ENCODE measurements around the gene ENOSF1.
"Not testable (repeated sequence)": the region's sequence is repeated elsewhere in the genome, so short reads cannot be mapped to it uniquely, and the experiment has no call there.

Gene ENOSF1, protein sequence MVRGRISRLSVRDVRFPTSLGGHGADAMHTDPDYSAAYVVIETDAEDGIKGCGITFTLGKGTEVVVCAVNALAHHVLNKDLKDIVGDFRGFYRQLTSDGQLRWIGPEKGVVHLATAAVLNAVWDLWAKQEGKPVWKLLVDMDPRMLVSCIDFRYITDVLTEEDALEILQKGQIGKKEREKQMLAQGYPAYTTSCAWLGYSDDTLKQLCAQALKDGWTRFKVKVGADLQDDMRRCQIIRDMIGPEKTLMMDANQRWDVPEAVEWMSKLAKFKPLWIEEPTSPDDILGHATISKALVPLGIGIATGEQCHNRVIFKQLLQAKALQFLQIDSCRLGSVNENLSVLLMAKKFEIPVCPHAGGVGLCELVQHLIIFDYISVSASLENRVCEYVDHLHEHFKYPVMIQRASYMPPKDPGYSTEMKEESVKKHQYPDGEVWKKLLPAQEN

DNA sequence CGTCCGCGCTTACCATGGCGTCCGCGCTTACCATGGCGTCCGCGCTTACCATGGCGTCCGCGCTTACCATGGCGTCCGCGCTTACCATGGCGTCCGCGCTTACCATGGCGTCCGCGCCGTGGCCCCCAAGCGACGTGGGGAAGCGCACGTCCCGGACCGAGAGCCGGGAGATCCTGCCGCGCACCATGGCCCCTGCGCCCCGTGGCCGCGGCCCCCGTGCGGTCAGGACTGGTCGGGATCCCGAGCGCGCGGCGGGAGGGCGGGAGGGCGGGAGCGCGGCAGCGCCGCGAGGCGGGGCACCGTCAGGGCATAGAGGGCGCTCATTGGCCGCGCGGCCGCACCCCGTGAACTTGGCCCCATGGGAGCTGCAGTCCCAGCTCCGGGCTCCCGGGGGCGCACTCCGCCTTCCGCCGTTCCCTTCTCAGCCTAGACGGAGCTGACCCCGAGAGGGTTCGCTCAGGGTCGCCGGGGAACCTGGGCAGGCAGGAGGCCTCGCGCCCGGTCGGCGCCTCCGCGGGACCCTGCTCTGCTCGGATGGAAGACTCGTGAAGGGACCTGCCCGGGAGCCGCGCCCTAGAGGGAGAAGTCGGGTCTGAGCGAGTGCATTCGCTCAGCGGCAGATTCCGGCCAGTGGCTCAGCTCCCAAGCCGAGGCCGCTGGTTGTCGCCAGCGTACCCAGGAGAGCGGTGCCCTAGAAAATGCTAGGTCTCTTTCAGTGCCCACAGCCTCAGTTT is at the start of gene ENOSF1:
TSS of gene ENOSF1 (minus strand) at position 230 of the 734 bp plus-strand sequence. CDS start at position 187, 43 bp downstream.
- DNase-seq (ENCODE audit: low spot score) = peak; percentile 51

DNA sequence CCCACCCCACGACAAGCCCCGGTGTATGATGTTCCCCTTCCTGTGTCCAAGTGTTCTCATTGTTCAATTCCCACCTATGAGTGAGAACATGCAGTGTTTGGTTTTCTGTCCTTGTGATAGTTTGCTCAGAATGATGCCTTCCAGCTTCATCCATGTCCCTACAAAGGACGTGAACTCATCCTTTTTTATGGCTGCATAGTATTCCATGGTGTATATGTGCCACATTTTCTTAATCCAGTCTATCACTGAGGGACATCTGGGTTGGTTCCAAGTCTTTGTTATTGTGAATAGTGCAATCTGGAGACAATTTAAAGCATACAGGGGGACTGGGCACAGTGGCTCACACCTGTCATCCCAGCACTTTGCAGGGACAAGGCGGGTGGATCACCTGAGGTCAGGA is 47.4 kb upstream of the ENOSF1 start:
- DNase-seq (ENCODE audit: low spot score) = not testable (repeated sequence)

GRCh38 chr18:755506-755905 is 43.1 kb upstream of the ENOSF1 start:
- no peak for DNase-seq (ENCODE audit: low spot score)

DNA sequence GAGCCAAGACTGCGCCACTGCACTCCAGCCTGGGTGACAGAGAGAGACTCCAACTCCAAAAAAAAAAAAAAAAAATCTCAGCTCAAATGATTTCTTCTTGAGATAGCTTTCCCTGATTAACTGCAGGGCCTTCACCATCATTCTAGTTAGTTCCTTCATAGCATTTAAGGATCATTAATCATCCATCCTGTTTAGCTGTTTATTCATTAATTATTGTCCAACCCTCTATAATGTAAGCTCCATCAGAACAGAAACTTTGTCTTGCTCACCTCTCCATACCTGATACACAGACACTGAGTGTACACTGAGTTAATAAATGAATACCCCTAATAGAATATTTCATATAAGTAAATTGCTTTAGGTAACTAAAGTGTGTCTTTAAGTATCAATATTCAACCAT is 42.2 kb upstream of the ENOSF1 start:
- no peak for DNase-seq (ENCODE audit: low spot score)

- no peak for DNase-seq (ENCODE audit: low spot score)
Observed at GRCh38 chr18:750456-750855, 38.0 kb upstream of the ENOSF1 start.

DNA sequence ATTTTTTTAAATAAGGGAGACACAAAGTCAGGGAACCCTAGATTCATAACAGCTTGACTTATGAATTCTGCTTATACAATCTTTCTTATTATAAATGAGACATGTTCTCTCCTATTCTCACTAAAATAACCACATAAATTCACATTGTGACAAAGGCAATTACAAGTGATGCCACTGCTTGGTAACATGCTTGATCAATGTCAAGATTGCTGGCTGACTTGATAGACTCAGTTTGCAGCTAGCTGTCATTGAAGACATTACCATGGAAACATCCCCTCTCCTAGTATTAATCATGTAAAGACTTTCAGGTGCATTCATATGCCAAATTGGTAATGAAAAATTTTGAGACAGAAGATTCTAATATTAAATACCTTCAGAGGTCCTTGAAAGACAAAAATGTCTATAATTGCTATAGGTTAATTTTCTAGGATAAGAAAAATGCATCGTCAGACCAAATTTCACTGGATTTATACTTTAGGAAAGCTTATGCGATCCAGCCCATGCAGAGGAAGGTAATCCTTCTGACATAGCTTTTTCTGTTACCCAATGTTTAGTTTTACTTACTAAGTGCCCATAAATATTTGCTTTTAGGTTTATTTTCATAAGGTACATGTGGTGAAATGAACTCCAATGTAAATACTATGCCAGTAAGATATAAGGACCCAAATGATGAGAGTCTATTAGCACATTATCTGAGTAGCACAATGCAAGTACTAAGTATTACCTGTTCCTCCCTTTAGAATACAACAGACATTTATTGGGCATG is 32.6 kb upstream of the ENOSF1 start:
- DNase-seq (ENCODE audit: low spot score) = no peak

- DNase-seq (ENCODE audit: low spot score) = peak; percentile 56
Observed at GRCh38 chr18:741931-742512, 29.6 kb upstream of the ENOSF1 start.

DNA sequence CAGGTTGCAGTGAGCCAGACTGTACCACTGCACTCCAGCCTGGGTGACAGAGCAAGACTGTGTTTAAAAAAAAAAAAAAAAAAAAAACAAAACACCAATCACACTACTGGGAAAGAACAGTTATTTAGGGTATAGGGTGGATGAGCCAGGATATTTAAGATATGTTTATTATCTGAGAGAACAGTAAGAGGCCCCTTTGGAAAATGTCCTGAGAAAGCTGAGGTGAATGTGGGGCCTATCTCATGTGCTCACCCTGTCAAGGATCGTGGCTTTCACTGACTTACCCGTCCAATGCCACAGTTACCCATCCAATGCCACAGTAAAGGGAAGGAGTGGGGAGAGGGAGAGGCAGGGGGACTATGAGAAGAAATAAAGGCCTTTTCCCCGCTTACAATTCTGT is 19.9 kb upstream of the ENOSF1 start:
- DNase-seq (ENCODE audit: low spot score) = no peak

DNA sequence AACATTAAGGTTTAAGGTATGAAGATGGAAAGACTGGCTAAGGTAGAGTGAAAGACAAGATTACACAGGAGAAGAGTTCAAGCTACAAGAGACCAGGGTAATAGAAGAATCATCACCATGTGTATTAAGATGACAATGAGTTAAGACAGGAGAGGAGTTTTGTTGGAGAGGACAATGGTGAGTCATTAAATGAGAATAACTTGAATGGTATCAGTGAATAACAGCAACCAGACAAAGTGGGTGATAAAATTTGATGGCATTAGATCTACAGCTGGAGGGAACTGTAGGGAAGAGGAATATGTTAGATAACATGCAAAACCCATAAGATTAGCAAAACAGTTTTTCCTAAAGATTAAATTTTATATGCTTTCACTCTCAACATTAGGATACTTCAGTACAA is 18.8 kb upstream of the ENOSF1 start:
- no peak for DNase-seq (ENCODE audit: low spot score)

DNA sequence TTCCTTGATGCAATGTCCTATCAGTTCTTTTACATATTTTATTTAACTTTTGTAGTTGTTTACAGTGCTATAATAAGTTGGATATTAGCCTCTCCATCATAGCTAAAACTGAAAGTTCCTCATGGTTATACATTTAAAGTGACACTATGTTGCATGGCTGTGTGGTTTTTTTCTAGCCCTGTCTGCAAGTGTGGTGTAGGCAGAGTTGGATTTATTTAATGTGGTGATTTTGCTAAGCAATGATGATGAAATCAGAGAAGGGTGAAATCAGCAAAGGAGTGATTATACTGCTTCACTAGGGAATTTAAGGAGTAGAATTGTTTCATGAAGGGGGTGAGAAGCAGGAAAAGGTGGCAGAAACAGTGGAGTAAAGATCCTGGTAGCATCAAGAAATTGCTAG is 18.3 kb upstream of the ENOSF1 start:
- no peak for DNase-seq (ENCODE audit: low spot score)

DNA sequence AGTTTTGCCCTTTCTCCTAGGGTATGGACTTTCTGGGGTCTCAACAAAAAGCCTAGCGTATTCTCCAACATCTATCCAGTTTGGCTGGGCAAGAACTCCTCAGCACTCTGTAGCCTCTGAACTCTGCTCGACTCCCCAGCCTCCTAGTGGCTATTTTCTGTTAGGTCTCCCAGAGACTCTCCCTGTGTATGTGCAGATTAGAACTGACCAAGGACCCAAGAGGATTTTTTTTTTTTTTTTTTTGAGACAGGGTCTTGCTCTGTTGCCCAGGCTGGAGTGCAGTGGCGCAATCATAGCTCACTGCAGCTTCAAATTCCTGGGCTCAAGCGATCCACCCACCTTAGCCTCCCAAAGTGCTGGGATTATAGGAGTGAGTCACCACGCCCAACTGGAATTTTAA is 17.7 kb upstream of the ENOSF1 start:
- DNase-seq (ENCODE audit: low spot score) = not testable (repeated sequence)

DNA sequence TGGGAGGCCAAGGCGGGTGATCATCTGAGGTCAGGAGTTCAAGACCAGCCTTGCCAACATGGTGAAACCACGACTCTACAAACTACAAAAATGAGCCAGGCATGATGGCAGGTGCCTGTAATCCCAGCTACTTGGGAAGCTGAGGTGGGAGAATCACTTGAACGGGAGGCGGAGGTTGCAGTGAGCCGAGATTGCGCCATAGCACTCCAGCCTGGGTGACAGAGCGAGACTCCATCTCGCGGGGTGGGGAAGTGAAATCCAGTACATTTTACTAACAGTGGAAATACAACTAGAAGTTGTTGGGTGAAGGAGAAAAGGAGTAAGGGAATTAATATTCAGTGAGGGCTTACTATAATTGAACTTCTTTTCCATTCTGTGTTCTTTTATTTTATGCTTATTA is 13.2 kb upstream of the ENOSF1 start:
- DNase-seq (ENCODE audit: low spot score) = no peak

DNA sequence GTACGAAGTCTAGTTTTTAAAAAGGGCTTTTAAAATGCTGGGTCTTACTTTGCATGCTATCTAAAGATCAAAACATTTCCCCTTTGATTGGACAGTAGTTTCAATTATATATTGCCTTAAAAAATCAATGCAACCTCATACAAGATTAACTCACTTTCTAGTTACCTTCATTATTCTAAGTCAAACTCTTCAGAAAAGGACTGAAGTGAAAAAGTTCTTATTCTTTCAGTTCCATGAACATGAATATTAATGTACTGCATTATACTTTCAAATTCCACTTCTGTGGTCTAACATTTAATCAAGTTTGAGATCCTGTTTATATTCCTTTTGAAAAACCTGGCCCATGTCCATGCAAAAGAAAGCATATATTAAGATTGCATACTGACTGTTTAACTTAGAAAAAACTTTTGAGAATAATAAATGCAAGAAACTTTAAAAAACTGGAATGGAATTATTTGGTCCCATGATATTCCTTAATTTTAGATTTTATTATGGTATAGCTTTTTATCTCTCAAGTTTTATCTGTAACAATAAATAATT is 11.2 kb upstream of the ENOSF1 start:
- no peak for DNase-seq (ENCODE audit: low spot score)

GRCh38 chr18:717003-717402 is 4.6 kb upstream of the ENOSF1 start:
- no peak for DNase-seq (ENCODE audit: low spot score)

- no peak for DNase-seq (ENCODE audit: low spot score)
Observed at GRCh38 chr18:715626-716025, 3.2 kb upstream of the ENOSF1 start.

DNA sequence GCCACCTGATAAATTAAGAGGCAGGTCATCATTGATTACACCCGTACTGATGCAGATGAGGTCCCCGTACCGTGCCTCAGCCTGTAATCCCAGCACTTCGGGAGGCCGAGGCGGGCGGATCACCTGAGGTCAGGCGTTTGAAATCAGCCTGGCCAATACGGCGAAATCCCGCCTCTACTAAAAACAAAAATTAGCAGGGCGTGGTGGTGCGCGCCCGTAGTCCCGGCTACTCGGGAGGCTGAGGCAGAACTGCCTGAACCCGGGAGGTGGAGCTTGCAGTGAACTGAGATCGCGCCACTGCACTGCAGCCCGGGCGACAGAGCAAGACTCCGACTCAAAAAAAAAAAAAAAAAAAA is 683 bp upstream of the ENOSF1 start:
- DNase-seq (ENCODE audit: low spot score) = no peak

GRCh38 chr18:711657-712400 is 601 bp downstream of the ENOSF1 start:
- peak; percentile 90 for DNase-seq (ENCODE audit: low spot score)

- DNase-seq (ENCODE audit: low spot score) = peak; percentile 39
Observed at GRCh38 chr18:711310-711656, 1.1 kb downstream of the ENOSF1 start.

GRCh38 chr18:710418-711300 is 1.8 kb downstream of the ENOSF1 start:
- no peak for DNase-seq (ENCODE audit: low spot score)

GRCh38 chr18:709771-710170 is 2.7 kb downstream of the ENOSF1 start:
- DNase-seq (ENCODE audit: low spot score) = no peak

Measured in pons (tissue), 1 donor.